Spleen (tissue), 7 donors: Measurements from ENCODE around the gene LCE7A.

Experiments used
- CTCF ChIP-seq, 11 experiments: fragments of 200-600 bp in 7 of 11; fragments of 450-650 bp in 4 of 11; sonication (generic) in 4 of 11; IDR thresholded peaks in 8 of 11; conservative IDR thresholded peaks in 3 of 11; 1 replicate in 7 of 11; 2 replicates in 4 of 11; pipeline versions ENCODE4 v1.4.0 to v1.8.0; 2016 to 2021; ENCODE audit warnings: antibody characterized with exemption in 11 of 11, inconsistent platforms in 4 of 11, mild to moderate bottlenecking in 1 of 11
- POLR2A ChIP-seq, 3 donors: fragments of 450-650 bp; IDR thresholded peaks; one replicate each; pipeline ENCODE4 v1.5.1; 2017; ENCODE audit warnings: antibody characterized with exemption in 3 of 3, mild to moderate bottlenecking in 1 of 3
- POLR2AphosphoS5 ChIP-seq, 3 donors: sonication (generic); formaldehyde crosslinking; IDR thresholded peaks; one replicate each; pipeline ENCODE4 v1.5.1; 2017; ENCODE audit warnings: antibody characterized with exemption in 3 of 3
- donor health status: DM: no; HTN: no; CAD: no; lungs with moderate emphysema.
- donor health status: DM: no; HTN: no; CAD: no.
- donor health status: DM: no; HTN: no; CAD: no.

- TF ChIP-seq CTCF (IDR thresholded peaks at IDR 0.05 in 8 of 11, conservative IDR thresholded peaks at IDR 0.05 in 3 of 11) (no peak), POLR2AphosphoS5 (IDR thresholded peaks at IDR 0.05) (no peak), POLR2A (IDR thresholded peaks at IDR 0.05) (no peak)
Observed at GRCh38 chr1:152907686-152908601, 48.1 kb downstream of the LCE7A start, which contains the start of gene IVL.
